Measurements from ENCODE around the gene REEP2. TPM values are rescaled to one million over a fixed set of nuclear protein-coding genes. Genes with fewer than 3 reads are reported as not detected.

REEP2 gene
- total RNA-seq, 1 experiment from 2014 or later = 4.9 TPM

- TF ChIP-seq REST (IDR thresholded peaks at IDR 0.05; ENCODE audit: low read depth) (no peak), EGR1 (IDR thresholded peaks at IDR 0.05; ENCODE audit: low read depth) (no peak), EZH2 (IDR thresholded peaks at IDR 0.05) (no peak)
Observed at GRCh38 chr5:138489683-138490061, 50.8 kb downstream of the REEP2 start (continued).

GRCh38 chr5:138490648-138491283, 51.9 kb downstream of the REEP2 start:
- H3K9me2 ChIP-seq (ENCODE audit: insufficient read depth) = no peaks in the 10 kb centered on the region
- intact Hi-C loops (cut with micrococcal nuclease) = no loop called here
- no peak overlapping the region for H2AFZ ChIP-seq (ENCODE audit: low read depth, low read length, poor library complexity, severe bottlenecking)
- H3K27me3 ChIP-seq (ENCODE audit: insufficient read depth, low read length) = no peaks in the 10 kb centered on the region
- no peaks in the 10 kb centered on the region for H3K9me3 ChIP-seq (ENCODE audit: control insufficient read depth in 1 of 2, insufficient read depth in 1 of 2, low read depth in 1 of 2, low read length in 2 of 2)
- peak overlapping the region; percentile 77 for H3K4me2 ChIP-seq (ENCODE audit: low read length)
- H3K4me1 ChIP-seq (ENCODE audit: control insufficient read depth in 1 of 2, insufficient read depth in 2 of 2, low read length in 2 of 2) = peaks cover 20 to 53% of the 10 kb centered on the region in 2 experiments
- BruUV-seq (replicated peaks) = no TSS peak
- no peaks in the 10 kb centered on the region for H3K79me2 ChIP-seq (ENCODE audit: insufficient read depth, low read length)
- no peak for DNase-seq (ENCODE audit: low read depth, low spot score)
- H3K9ac ChIP-seq (ENCODE audit: low read length) = peak overlapping the region; percentile 64; the same call in 1 of the 2 replicates
- RAD21 ChIA-PET (ENCODE audit: low non-redundant PET in 1 of 2, low total read pairs in 2 of 2, uncharacterized antibody in 2 of 2, unreplicated experiment in 2 of 2) = no interaction called here
- CTCF ChIA-PET = interaction anchor here (0.7 kb wide), 1 partner anchor 13 kb away, joined by 3 read pairs; no protein-coding TSS in a partner anchor
- no peak for TF ChIP-seq EZH2 (IDR thresholded peaks at IDR 0.05)
- no peak for TF ChIP-seq EGR1 (IDR thresholded peaks at IDR 0.05; ENCODE audit: low read depth)
- H3K27ac ChIP-seq (ENCODE audit: low read depth, low read length) = no peak overlapping the region
- POLR2A ChIA-PET = interaction anchor here (0.9 to 1.2 kb wide), 2 partner anchors 12 to 26 kb away, joined by 3 to 5 read pairs; partner anchors contain the start of gene EGR1
- no peaks in the 10 kb centered on the region for H3K36me3 ChIP-seq (ENCODE audit: control insufficient read depth in 1 of 2, insufficient read depth in 2 of 2, low read length in 2 of 2)
- no peak overlapping the region for H3K4me3 ChIP-seq (replicated peaks in 1 of 2; ENCODE audit: low read depth in 1 of 2, low read length in 2 of 2)
- no peaks in the 10 kb centered on the region for H4K20me1 ChIP-seq (ENCODE audit: insufficient read depth)
- no peak for ATAC-seq
